Activated T-cell treated with anti-CD3 and anti-CD28 coated beads, Interleukin-2, amount 50 U/mL, for 72 hours (primary cell): Measurements from ENCODE around the gene CEP55. TPM values are rescaled to one million over a fixed set of nuclear protein-coding genes. Genes with fewer than 3 reads are reported as not detected.
"Not testable (repeated sequence)": the region's sequence is repeated elsewhere in the genome, so short reads cannot be mapped to it uniquely, and the experiment has no call there.

ENCODE experiments used
- ATAC-seq, 2 donors: fragments of 150-1000 bp; cut with Tn5 transposase; replicated peaks in 1 of 2; 2 replicates each; pipeline ENCODE4 v1.10.0; 2021; ENCODE audit warnings: moderate library complexity in 2 of 2, mild to moderate bottlenecking in 1 of 2
- DNase-seq, 2 donors: peaks; one replicate each; pipeline ENCODE4 v3.0.0; 2021 to 2022; ENCODE audit warnings: mixed read lengths in 1 of 2
- H3K27ac Mint-ChIP-seq: one replicate; pipeline ENCODE4 v1.8.0; 2022; ENCODE audit warnings: mild to moderate bottlenecking, moderate library complexity, mixed read lengths
- H3K27me3 Mint-ChIP-seq: one replicate; pipeline ENCODE4 v1.8.0; 2022; ENCODE audit warnings: low read depth, mixed read lengths
- H3K36me3 Mint-ChIP-seq, 2 donors: one replicate each; pipeline ENCODE4 v1.8.0; 2022; ENCODE audit warnings: mixed read lengths in 2 of 2, mild to moderate bottlenecking in 1 of 2; ENCODE audit not compliant: insufficient read depth in 2 of 2
- H3K4me1 Mint-ChIP-seq: one replicate; pipeline ENCODE4 v1.8.0; 2022; ENCODE audit warnings: low read depth, mixed read lengths
- H3K4me3 Mint-ChIP-seq, 2 donors: one replicate each; pipeline ENCODE4 v1.8.0; 2022; ENCODE audit warnings: mild to moderate bottlenecking in 2 of 2, mixed read lengths in 2 of 2, moderate library complexity in 2 of 2
- H3K9me3 Mint-ChIP-seq, 2 donors: one replicate each; pipeline ENCODE4 v1.8.0; 2022; ENCODE audit warnings: mixed read lengths in 2 of 2
- total RNA-seq, 2 donors: library from RNA; stranded (reverse); gene quantifications; one replicate each; pipeline ENCODE4 v1.2.3, GENCODE V29; 2022

The CEP55 gene
- total RNA-seq, 2 donors from 2014 or later, result 46.6 to 55.8 TPM

- Mint-ChIP-seq H3K4me1 (peaks cover 26% of the 10 kb centered on the region), H3K9me3 (no peaks in the 10 kb centered on the region), H3K27me3 (no peaks in the 10 kb centered on the region), H3K4me3 (no peak overlapping the region), H3K36me3 (peaks cover 6 to 12% of the 10 kb centered on the region in 2 donors), H3K27ac (peak overlapping the region; percentile 75)
- ATAC-seq, result no peak
- DNase-seq, result no peak
These were observed 34.0 kb upstream of the CEP55 start for GRCh38 chr10:93462371-93462770.

GRCh38 chr10:93462881-93463280 is 33.5 kb upstream of the CEP55 start:
- Mint-ChIP-seq H3K27ac (peak overlapping the region; percentile 75), H3K36me3 (peaks cover 6 to 12% of the 10 kb centered on the region in 2 donors), H3K27me3 (no peaks in the 10 kb centered on the region), H3K4me1 (peaks cover 26% of the 10 kb centered on the region), H3K4me3 (peak overlapping the region; percentile 49 to 76), H3K9me3 (no peaks in the 10 kb centered on the region)
- peak; percentile 81 to 88 for ATAC-seq
- DNase-seq, result peak; percentile 52 to 56

GRCh38 chr10:93463723-93464476 is 32.5 kb upstream of the CEP55 start:
- Mint-ChIP-seq H3K36me3 (peaks cover 3 to 10% of the 10 kb centered on the region in 2 donors), H3K4me1 (peaks cover 32% of the 10 kb centered on the region), H3K27me3 (no peaks in the 10 kb centered on the region), H3K9me3 (no peaks in the 10 kb centered on the region), H3K27ac (peak overlapping the region; percentile 54), H3K4me3 (no peak overlapping the region)
- ATAC-seq (no peak), DNase-seq (no peak)

GRCh38 chr10:93464776-93465388 is 31.5 kb upstream of the CEP55 start:
- Mint-ChIP-seq H3K36me3 (peaks cover 2 to 9% of the 10 kb centered on the region in 2 donors), H3K4me1 (peaks cover 34% of the 10 kb centered on the region), H3K4me3 (no peak overlapping the region), H3K9me3 (no peaks in the 10 kb centered on the region), H3K27ac (peak overlapping the region; percentile 31), H3K27me3 (no peaks in the 10 kb centered on the region)
- ATAC-seq (no peak), DNase-seq (no peak)

- DNase-seq (no peak), ATAC-seq (no peak)
- H3K36me3 Mint-ChIP-seq, result peaks cover 0 to 2% of the 10 kb centered on the region in 2 donors
- no peak overlapping the region for H3K4me3 Mint-ChIP-seq
- no peaks in the 10 kb centered on the region for H3K9me3 Mint-ChIP-seq
- H3K4me1 Mint-ChIP-seq, result peaks cover 40% of the 10 kb centered on the region
- H3K27me3 Mint-ChIP-seq, result no peaks in the 10 kb centered on the region
- no peak overlapping the region for H3K27ac Mint-ChIP-seq
These were observed 30.4 kb upstream of the CEP55 start for GRCh38 chr10:93465806-93466675.

DNA sequence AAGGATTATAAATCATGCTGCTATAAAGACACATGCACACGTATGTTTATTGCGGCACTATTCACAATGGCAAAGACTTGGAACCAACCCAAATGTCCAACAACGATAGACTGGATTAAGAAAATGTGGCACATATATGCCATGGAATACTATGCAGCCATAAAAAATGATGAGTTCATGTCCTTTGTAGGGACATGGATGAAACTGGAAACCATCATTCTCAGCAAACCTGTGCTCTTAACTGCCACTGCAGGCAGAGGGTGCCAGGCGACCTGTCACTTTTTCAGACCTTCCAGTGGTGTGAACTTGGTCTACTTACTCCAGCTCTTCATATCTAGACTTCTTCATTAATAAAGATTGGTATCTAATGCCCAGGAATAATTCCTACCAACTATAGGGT is 28.8 kb upstream of the CEP55 start:
- not testable (repeated sequence) for ATAC-seq, H3K27ac Mint-ChIP-seq
- peaks cover 38% of the 10 kb centered on the region for H3K4me1 Mint-ChIP-seq

DNA sequence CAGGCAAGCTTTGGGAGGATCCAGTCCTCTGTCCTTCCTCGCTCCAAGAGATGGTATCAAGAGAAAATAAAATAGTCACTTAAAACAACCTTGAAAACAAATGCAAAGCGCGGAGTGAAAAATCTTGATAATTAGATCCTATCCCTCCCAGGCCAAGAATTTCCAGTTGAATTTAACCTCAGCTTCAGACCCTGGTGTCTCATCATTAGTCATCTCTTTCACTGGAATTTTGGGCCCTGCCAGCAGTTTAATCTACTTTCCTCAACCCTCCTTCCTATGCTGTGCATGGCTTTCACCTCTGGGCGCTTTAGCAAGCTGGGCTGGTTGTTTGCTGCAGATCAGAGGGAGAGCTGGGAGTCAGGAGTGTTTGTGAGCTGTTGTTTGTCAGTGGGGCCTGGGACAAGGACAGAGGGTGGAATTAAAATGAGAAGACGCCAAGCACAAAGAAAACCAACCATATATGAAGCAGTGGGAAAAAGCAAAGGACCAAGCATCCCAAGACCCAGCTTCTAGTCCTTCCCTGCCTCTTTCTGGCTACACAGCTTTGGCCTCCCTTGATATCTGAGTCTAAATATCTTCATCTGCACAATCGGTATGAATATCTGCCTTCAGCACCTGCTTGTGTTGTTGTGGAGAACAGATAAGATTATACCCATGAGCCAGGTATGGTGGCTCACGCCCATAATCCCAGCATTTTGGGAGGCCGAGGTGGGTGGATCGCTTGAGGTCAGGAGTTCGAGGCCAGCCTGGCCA is 27.8 kb upstream of the CEP55 start:
- H3K9me3 Mint-ChIP-seq, result peaks cover 0 to 2% of the 10 kb centered on the region in 2 donors
- peaks cover 32% of the 10 kb centered on the region for H3K4me1 Mint-ChIP-seq
- DNase-seq (no peak), ATAC-seq (no peak)
- no peaks in the 10 kb centered on the region for H3K27me3 Mint-ChIP-seq
- H3K36me3 Mint-ChIP-seq, result peaks cover 0 to 6% of the 10 kb centered on the region in 2 donors
- H3K4me3 Mint-ChIP-seq, result no peak overlapping the region
- no peak overlapping the region for H3K27ac Mint-ChIP-seq

More for the DNA sequence above, 28.8 kb upstream of the CEP55 start:
- not testable (repeated sequence) for DNase-seq, H3K9me3 Mint-ChIP-seq, H3K36me3 Mint-ChIP-seq, H3K27me3 Mint-ChIP-seq, H3K4me3 Mint-ChIP-seq

- H3K36me3 Mint-ChIP-seq, result peaks cover 0 to 6% of the 10 kb centered on the region in 2 donors
- DNase-seq (no peak), ATAC-seq (no peak)
- H3K9me3 Mint-ChIP-seq, result peaks cover 0 to 2% of the 10 kb centered on the region in 2 donors
- no peaks in the 10 kb centered on the region for H3K27me3 Mint-ChIP-seq
- no peak overlapping the region for H3K4me3 Mint-ChIP-seq
- H3K27ac Mint-ChIP-seq, result no peak overlapping the region
- peaks cover 39% of the 10 kb centered on the region for H3K4me1 Mint-ChIP-seq
These were observed 27.0 kb upstream of the CEP55 start for GRCh38 chr10:93469454-93469853.

- H3K4me3 Mint-ChIP-seq, result no peak overlapping the region
- DNase-seq (no peak), ATAC-seq (peak; percentile 86 to 88)
- peaks cover 0 to 2% of the 10 kb centered on the region in 2 donors for H3K9me3 Mint-ChIP-seq
- no peak overlapping the region for H3K27ac Mint-ChIP-seq
- no peaks in the 10 kb centered on the region for H3K27me3 Mint-ChIP-seq
- peaks cover 40% of the 10 kb centered on the region for H3K4me1 Mint-ChIP-seq
- peaks cover 0 to 6% of the 10 kb centered on the region in 2 donors for H3K36me3 Mint-ChIP-seq
These were observed 25.2 kb upstream of the CEP55 start for GRCh38 chr10:93471110-93471651.

DNA sequence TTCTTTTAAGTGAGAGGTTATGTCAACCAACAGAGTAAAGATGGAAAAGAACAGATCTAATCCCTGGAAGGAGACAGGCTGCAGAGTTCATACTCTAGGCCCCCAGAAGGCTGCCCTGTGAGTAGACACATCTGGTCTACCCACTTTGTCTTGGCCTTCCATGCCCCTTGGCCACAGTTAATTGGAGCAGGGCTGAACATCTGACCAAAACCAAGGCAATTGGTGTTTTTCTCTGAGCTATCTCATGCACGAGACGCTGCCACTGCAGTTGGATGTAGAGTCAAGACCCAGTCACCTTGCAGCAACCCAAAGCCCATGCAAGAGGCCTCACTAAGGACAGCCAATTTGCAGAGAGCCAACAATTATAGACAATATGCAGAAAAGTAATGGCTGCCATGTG is 23.3 kb upstream of the CEP55 start:
- H3K4me3 Mint-ChIP-seq, result no peak overlapping the region
- H3K4me1 Mint-ChIP-seq, result peaks cover 39% of the 10 kb centered on the region
- no peak for ATAC-seq
- DNase-seq, result no peak
- peaks cover 0 to 2% of the 10 kb centered on the region in 2 donors for H3K9me3 Mint-ChIP-seq
- H3K27me3 Mint-ChIP-seq, result no peaks in the 10 kb centered on the region
- H3K36me3 Mint-ChIP-seq, result peaks cover 0 to 6% of the 10 kb centered on the region in 2 donors
- H3K27ac Mint-ChIP-seq, result no peak overlapping the region

- Mint-ChIP-seq H3K27me3 (no peaks in the 10 kb centered on the region), H3K27ac (no peak overlapping the region), H3K9me3 (peaks cover 0 to 2% of the 10 kb centered on the region in 2 donors), H3K4me1 (peaks cover 38% of the 10 kb centered on the region), H3K36me3 (peaks cover 0 to 6% of the 10 kb centered on the region in 2 donors), H3K4me3 (no peak overlapping the region)
- ATAC-seq (no peak), DNase-seq (no peak)
These were observed 22.5 kb upstream of the CEP55 start for GRCh38 chr10:93473804-93474472.

- ATAC-seq, result no peak
- Mint-ChIP-seq H3K9me3 (peaks cover 0 to 2% of the 10 kb centered on the region in 2 donors), H3K27ac (no peak overlapping the region), H3K36me3 (peaks cover 0 to 4% of the 10 kb centered on the region in 2 donors), H3K4me1 (peaks cover 41% of the 10 kb centered on the region), H3K27me3 (no peaks in the 10 kb centered on the region), H3K4me3 (no peak overlapping the region)
- no peak for DNase-seq
These were observed 21.2 kb upstream of the CEP55 start for GRCh38 chr10:93475227-93475626.
